GM12872 (cell line): ENCODE measurements around the gene EML6.

Experiments used
- CTCF ChIP-seq: IDR thresholded peaks from 3 replicates; pipeline ENCODE4 v1.5.1; 2011; ENCODE audit warnings: low read depth, mild to moderate bottlenecking, low read length, moderate library complexity; ENCODE audit not compliant: insufficient read depth

The EML6 gene

GRCh38 chr2:54927751-54928615, 204.5 kb downstream of the EML6 start:
- TF ChIP-seq CTCF: no peak

- no peak for TF ChIP-seq CTCF
Measured at GRCh38 chr2:54928719-54929118, 205.3 kb downstream of the EML6 start.

GRCh38 chr2:54931473-54931872, 208.0 kb downstream of the EML6 start:
- no peak for TF ChIP-seq CTCF

GRCh38 chr2:54935389-54935788, 211.9 kb downstream of the EML6 start:
- TF ChIP-seq CTCF: no peak

GRCh38 chr2:54936766-54937165, 213.3 kb downstream of the EML6 start:
- no peak for TF ChIP-seq CTCF

GRCh38 chr2:54939446-54940118, 216.1 kb downstream of the EML6 start:
- TF ChIP-seq CTCF: no peak

- TF ChIP-seq CTCF: no peak
Measured at GRCh38 chr2:54940723-54941122, 217.3 kb downstream of the EML6 start.
